H1 (cell line): ENCODE data around the gene FAT1. TPM values are rescaled to one million over a fixed set of nuclear protein-coding genes. Genes with fewer than 3 reads are reported as not detected.

ENCODE experiments used
- CHD7 ChIP-seq: fragments of 300-600 bp; sonication (generic); IDR thresholded peaks from 2 replicates; pipeline ENCODE4 v1.7.1; 2012; ENCODE audit warnings: low read length, moderate library complexity, mild to moderate bottlenecking, inconsistent platforms; ENCODE audit not compliant: insufficient replicate concordance
- CTBP2 ChIP-seq: IDR thresholded peaks from 2 replicates; pipeline ENCODE4 v1.7.0; 2011; ENCODE audit warnings: borderline replicate concordance, mild to moderate bottlenecking, moderate library complexity, mixed read lengths, low read length; ENCODE audit not compliant: insufficient read depth, insufficient read length
- JUN ChIP-seq: IDR thresholded peaks from 2 replicates; pipeline ENCODE4 v1.6.1; 2011; ENCODE audit warnings: low read depth, mild to moderate bottlenecking, improper control_type of control experiment, low read length
- KDM4A ChIP-seq: IDR thresholded peaks from one replicate; pipeline ENCODE4 v1.7.1; 2012; ENCODE audit warnings: low read depth, mild to moderate bottlenecking, moderate library complexity, low read length, inconsistent platforms; ENCODE audit not compliant: severe bottlenecking
- KDM5A ChIP-seq: fragments of 200-600 bp; IDR thresholded peaks from 2 replicates; pipeline ENCODE4 v1.7.1; 2012; ENCODE audit warnings: mild to moderate bottlenecking, low read length, inconsistent platforms, mixed read lengths
- RAD21 ChIP-seq, 2 experiments: IDR thresholded peaks in 1 of 2; conservative IDR thresholded peaks in 1 of 2; 2 replicates each; pipeline ENCODE4 v1.6.1; 2011; ENCODE audit warnings: low read depth in 2 of 2, low read length in 2 of 2, improper control_type of control experiment in 1 of 2, inconsistent platforms in 1 of 2, mild to moderate bottlenecking in 1 of 2, moderate library complexity in 1 of 2
- RNF2 ChIP-seq: fragments of 200-900, 300-1000 bp; sonication (generic); IDR thresholded peaks from 2 replicates; pipeline ENCODE4 v1.7.1; 2016; ENCODE audit warnings: borderline replicate concordance, low read depth, mild to moderate bottlenecking, antibody characterized with exemption, low read length; ENCODE audit not compliant: poor library complexity, severe bottlenecking; ENCODE audit errors: missing control alignments
- SRF ChIP-seq: IDR thresholded peaks from 2 replicates; pipeline ENCODE4 v1.6.1; 2011; ENCODE audit warnings: mild to moderate bottlenecking, low read depth, low read length, moderate library complexity
- TAF7 ChIP-seq: optimal IDR thresholded peaks from 2 replicates; pipeline ENCODE3; 2011; ENCODE audit warnings: low read depth, mild to moderate bottlenecking, inconsistent platforms, low read length, moderate library complexity, borderline replicate concordance
- polyA plus RNA-seq, 7 experiments: library from polyadenylated mRNA; depleted of rRNA in 3 of 7; stranded (reverse) in 5 of 7; unstranded in 2 of 7; fragments of >200 nt in 5 of 7; fragments of 200-250 nt in 2 of 7; gene quantifications; 1 replicate in 5 of 7; 2 replicates in 1 of 7; 4 replicates in 1 of 7; pipeline versions ENCODE4 v1.2.1 to v1.2.3, GENCODE V29; 2011 to 2013; ENCODE audit warnings: missing spikeins in 2 of 7, mixed read lengths in 2 of 7
- total RNA-seq: library from RNA; stranded (reverse); fragmentation: NEBNext Ultra II Directional; extraction: Animal tissue kit (Norgen Biotek cat#: 25700); gene quantifications from 2 replicates; pipeline ENCODE4 v1.2.1, GENCODE V29; 2021

FAT1 gene
- total and polyA plus RNA-seq, 2 of the 8 experiments (the other 6 are each of a cell fraction or from before 2014, with no cell fraction given): 94.4 to 137 TPM

- TF ChIP-seq CHD7 (no peak), CTBP2 (peak; percentile 99), RNF2 (peak; percentile 21), KDM5A (no peak), JUN (peak; percentile 74; the same call in 1 of the 2 replicates), SRF (no peak), TAF7 (peak; percentile 71), RAD21 (IDR thresholded peaks at IDR 0.05 in 1 of 2, conservative IDR thresholded peaks at IDR 0.05 in 1 of 2; ENCODE audit: low read depth in 2 of 2, low read length in 2 of 2) (peak; percentile 7 to 22; a peak in 2 of 4 replicates), KDM4A (peak; percentile 93)
These were observed 2.9 kb upstream of the FAT1 start (continued) for GRCh38 chr4:186726426-186727168.
